ENCODE measurements around the gene INTS6.

INTS6 gene

DNA sequence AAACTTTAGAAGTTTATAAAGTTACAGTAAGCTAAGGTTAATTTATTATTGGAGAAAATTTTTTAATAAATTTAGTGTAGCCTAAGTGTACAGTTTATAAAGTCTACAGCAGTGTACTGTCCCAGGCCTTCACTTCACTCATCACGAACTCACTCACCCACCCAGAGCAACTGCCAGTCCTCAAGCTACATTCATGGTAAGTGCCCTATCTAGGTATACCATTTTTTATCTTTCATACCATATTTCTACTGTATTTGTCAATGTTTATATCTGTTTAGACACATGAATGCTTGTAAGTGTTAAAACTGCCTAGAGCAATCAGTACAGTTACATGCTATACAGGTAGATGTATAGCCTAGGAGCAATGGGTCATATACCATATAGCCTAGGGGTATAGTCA lies 12.5 kb downstream of the INTS6 start:
- no peak overlapping the region for H3K4me3 ChIP-seq (replicated peaks; ENCODE audit: insufficient read depth, low read length)
- no peaks in the 10 kb centered on the region for H3K27me3 ChIP-seq (ENCODE audit: insufficient read depth, poor library complexity, severe bottlenecking)
- no peak overlapping the region for H3K27ac ChIP-seq (replicated peaks)
- TF ChIP-seq POLR2AphosphoS5 (IDR thresholded peaks at IDR 0.05; ENCODE audit: low read depth) = no peak
- TF ChIP-seq GABPA (IDR thresholded peaks at IDR 0.05; ENCODE audit: low read depth) = no peak
- TF ChIP-seq, protein P1, sequence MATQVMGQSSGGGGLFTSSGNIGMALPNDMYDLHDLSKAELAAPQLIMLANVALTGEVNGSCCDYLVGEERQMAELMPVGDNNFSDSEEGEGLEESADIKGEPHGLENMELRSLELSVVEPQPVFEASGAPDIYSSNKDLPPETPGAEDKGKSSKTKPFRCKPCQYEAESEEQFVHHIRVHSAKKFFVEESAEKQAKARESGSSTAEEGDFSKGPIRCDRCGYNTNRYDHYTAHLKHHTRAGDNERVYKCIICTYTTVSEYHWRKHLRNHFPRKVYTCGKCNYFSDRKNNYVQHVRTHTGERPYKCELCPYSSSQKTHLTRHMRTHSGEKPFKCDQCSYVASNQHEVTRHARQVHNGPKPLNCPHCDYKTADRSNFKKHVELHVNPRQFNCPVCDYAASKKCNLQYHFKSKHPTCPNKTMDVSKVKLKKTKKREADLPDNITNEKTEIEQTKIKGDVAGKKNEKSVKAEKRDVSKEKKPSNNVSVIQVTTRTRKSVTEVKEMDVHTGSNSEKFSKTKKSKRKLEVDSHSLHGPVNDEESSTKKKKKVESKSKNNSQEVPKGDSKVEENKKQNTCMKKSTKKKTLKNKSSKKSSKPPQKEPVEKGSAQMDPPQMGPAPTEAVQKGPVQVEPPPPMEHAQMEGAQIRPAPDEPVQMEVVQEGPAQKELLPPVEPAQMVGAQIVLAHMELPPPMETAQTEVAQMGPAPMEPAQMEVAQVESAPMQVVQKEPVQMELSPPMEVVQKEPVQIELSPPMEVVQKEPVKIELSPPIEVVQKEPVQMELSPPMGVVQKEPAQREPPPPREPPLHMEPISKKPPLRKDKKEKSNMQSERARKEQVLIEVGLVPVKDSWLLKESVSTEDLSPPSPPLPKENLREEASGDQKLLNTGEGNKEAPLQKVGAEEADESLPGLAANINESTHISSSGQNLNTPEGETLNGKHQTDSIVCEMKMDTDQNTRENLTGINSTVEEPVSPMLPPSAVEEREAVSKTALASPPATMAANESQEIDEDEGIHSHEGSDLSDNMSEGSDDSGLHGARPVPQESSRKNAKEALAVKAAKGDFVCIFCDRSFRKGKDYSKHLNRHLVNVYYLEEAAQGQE (IDR thresholded peaks at IDR 0.05; ENCODE audit: insufficient replicate concordance, low read depth) = no peak
- no peak for TF ChIP-seq SPI1 (IDR thresholded peaks at IDR 0.05; ENCODE audit: borderline replicate concordance, low read depth)
- TF ChIP-seq, protein P2, sequence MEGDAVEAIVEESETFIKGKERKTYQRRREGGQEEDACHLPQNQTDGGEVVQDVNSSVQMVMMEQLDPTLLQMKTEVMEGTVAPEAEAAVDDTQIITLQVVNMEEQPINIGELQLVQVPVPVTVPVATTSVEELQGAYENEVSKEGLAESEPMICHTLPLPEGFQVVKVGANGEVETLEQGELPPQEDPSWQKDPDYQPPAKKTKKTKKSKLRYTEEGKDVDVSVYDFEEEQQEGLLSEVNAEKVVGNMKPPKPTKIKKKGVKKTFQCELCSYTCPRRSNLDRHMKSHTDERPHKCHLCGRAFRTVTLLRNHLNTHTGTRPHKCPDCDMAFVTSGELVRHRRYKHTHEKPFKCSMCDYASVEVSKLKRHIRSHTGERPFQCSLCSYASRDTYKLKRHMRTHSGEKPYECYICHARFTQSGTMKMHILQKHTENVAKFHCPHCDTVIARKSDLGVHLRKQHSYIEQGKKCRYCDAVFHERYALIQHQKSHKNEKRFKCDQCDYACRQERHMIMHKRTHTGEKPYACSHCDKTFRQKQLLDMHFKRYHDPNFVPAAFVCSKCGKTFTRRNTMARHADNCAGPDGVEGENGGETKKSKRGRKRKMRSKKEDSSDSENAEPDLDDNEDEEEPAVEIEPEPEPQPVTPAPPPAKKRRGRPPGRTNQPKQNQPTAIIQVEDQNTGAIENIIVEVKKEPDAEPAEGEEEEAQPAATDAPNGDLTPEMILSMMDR (IDR thresholded peaks at IDR 0.05; ENCODE audit: insufficient read depth, low read length) = no peak
- no peak for DNase-seq (ENCODE audit: low read depth in 1 of 2, low spot score in 1 of 2)

DNA sequence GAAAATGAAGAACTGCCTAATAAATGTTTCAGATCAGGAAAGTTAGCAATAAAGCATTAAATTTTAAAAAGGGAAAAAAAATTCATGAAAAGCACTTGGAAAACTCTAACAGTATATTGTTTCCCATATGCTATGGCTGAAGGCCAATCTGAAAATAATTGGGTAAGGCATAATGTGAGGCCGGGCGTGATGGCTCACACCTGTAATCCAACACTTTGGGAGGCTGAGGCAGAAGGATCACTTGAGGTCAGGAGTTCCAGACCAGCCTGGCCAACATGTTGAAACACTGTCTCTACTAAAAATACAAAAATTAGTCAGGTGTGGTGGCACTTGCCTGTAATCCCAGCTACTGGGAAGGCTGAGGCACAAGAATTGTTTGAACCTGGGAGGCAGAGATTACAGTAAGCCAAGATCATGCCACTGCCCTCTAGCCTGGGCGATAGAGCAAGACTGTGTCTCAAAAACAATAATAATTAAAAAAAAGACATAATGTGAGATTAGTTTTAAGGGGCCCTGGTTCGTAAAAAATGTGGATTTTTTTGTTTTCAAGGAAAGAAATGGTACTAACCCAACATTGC lies 15.2 kb downstream of the INTS6 start:
- DNase-seq (ENCODE audit: low read depth in 1 of 2, low spot score in 1 of 2) = no peak
- TF ChIP-seq, protein P2 (IDR thresholded peaks at IDR 0.05; ENCODE audit: insufficient read depth, low read length) = no peak
- TF ChIP-seq, protein P1 (IDR thresholded peaks at IDR 0.05; ENCODE audit: insufficient replicate concordance, low read depth) = no peak
- no peak for TF ChIP-seq POLR2AphosphoS5 (IDR thresholded peaks at IDR 0.05; ENCODE audit: low read depth)
- Histone ChIP-seq H3K27ac (replicated peaks) (no peak overlapping the region), H3K4me3 (replicated peaks; ENCODE audit: insufficient read depth, low read length) (no peak overlapping the region), H3K27me3 (ENCODE audit: insufficient read depth, poor library complexity, severe bottlenecking) (no peaks in the 10 kb centered on the region)

DNA sequence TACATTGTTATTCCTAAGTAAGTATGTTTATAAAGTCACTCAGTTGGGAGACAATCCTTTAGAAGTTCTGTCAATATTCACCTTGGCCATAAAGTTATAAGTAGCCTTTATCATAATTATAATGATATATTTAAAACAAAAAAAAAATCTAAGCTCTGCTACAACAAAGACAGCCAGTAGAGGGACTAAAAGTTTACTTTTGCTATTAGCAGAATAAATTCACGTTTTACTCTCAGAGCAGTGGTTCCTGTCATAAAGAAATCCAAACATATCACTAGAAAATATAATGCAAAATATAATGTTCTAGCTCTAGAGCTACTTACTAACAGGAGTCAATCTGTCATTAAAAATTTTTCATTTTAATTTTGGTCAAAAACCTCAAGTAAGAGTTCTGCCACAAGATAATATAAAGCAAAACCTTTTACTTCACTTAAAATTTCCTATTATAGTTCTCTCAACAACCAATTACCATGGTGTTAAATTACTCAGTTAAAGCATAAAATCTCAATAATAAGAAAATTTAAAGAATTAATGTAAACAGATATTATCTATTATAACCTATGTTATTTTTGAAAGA lies 17.7 kb downstream of the INTS6 start:
- no peak overlapping the region for H3K27ac ChIP-seq (replicated peaks)
- no peak for DNase-seq (ENCODE audit: low read depth in 1 of 2, low spot score in 1 of 2)
- no peaks in the 10 kb centered on the region for H3K27me3 ChIP-seq (ENCODE audit: insufficient read depth, poor library complexity, severe bottlenecking)
- TF ChIP-seq, protein P1 (IDR thresholded peaks at IDR 0.05; ENCODE audit: insufficient replicate concordance, low read depth) = no peak
- TF ChIP-seq, protein P2 (IDR thresholded peaks at IDR 0.05; ENCODE audit: insufficient read depth, low read length) = no peak
- TF ChIP-seq GABPA (IDR thresholded peaks at IDR 0.05; ENCODE audit: low read depth) = no peak
- TF ChIP-seq SPI1 (IDR thresholded peaks at IDR 0.05; ENCODE audit: borderline replicate concordance, low read depth) = no peak
- TF ChIP-seq POLR2AphosphoS5 (IDR thresholded peaks at IDR 0.05; ENCODE audit: low read depth) = no peak
- no peak overlapping the region for H3K4me3 ChIP-seq (replicated peaks; ENCODE audit: insufficient read depth, low read length)
